Endothelial cell of umbilical vein (primary cell): ENCODE measurements around the gene SMTNL1. TPM values are rescaled to one million over a fixed set of nuclear protein-coding genes. Genes with fewer than 3 reads are reported as not detected.

Source experiments
- BruUV-seq: library from RNA; stranded (reverse); fragments of 400-500 nt; replicated peaks from 2 replicates; lab custom pipeline; 2021; lab: Mats Ljungman, UMichigan
- CTCF ChIA-PET: fragments of 300-600, 350-600 bp; sonication (Branson Sonifier 250); formaldehyde crosslinking; loops from one replicate; lab custom pipeline; 2021; ENCODE audit warnings: antibody characterized with exemption, inconsistent platforms; lab: Charles Lee
- POLR2A ChIA-PET: fragments of 300-600, 350-600 bp; sonication (Branson Sonifier 250); formaldehyde crosslinking; loops from one replicate; lab custom pipeline; 2021; ENCODE audit warnings: antibody characterized with exemption, inconsistent platforms; lab: Charles Lee
- DNase-seq: peaks from one replicate; pipeline ENCODE4 v3.0.0-alpha.2; 2011; ENCODE audit warnings: low read depth, low spot score
- FAIRE-seq: peaks from 2 replicates; lab custom pipeline; 2011; peaks lifted over from hg19 to GRCh38; lab: Jason Lieb, UNC
- H2AFZ ChIP-seq: 2 replicates; pipeline ENCODE4 v1.6.0; 2012; ENCODE audit warnings: low read depth, low read length, control low read depth, inconsistent platforms
- H3K27ac ChIP-seq: 2 replicates; pipeline ENCODE4 v1.5.1; 2011; ENCODE audit warnings: low read depth, mild to moderate bottlenecking, control low read depth, low read length, moderate library complexity; ENCODE audit not compliant: insufficient read depth
- H3K27me3 ChIP-seq, 2 experiments: 2 replicates each; pipeline versions ENCODE4 v1.6.0 to v1.6.1; 2011; ENCODE audit warnings: low read length in 2 of 2, mixed read lengths in 1 of 2; ENCODE audit not compliant: control insufficient read depth in 2 of 2, insufficient read depth in 2 of 2
- H3K36me3 ChIP-seq, 2 experiments: 2 replicates in 1 of 2; 3 replicates in 1 of 2; pipeline ENCODE4 v1.5.1; 2011; ENCODE audit warnings: low read length in 2 of 2, mild to moderate bottlenecking in 1 of 2, moderate library complexity in 1 of 2; ENCODE audit not compliant: control insufficient read depth in 2 of 2, insufficient read depth in 2 of 2; ENCODE audit errors: extremely low read depth in 1 of 2
- H3K4me1 ChIP-seq: 3 replicates; pipeline ENCODE4 v1.5.1; 2011; ENCODE audit warnings: mild to moderate bottlenecking, low read length; ENCODE audit not compliant: control insufficient read depth, insufficient read depth; ENCODE audit errors: extremely low read depth
- H3K4me2 ChIP-seq: 2 replicates; pipeline ENCODE4 v1.6.1; 2011; ENCODE audit warnings: low read length, control low read depth, mixed read lengths; ENCODE audit not compliant: insufficient read depth
- H3K4me3 ChIP-seq, 3 experiments: fragments of 200-600 bp in 1 of 3; sonication (generic), shearing (Covaris generic) in 1 of 3; replicated peaks in 1 of 3; 2 replicates each; pipeline ENCODE4 v1.5.1; 2011 to 2016; ENCODE audit warnings: control low read depth in 3 of 3, low read length in 3 of 3, mild to moderate bottlenecking in 2 of 3, inconsistent platforms in 1 of 3, low read depth in 1 of 3, moderate library complexity in 1 of 3; ENCODE audit not compliant: insufficient read depth in 1 of 3
- H3K79me2 ChIP-seq: 2 replicates; pipeline ENCODE4 v1.6.0; 2012; ENCODE audit warnings: low read length, inconsistent platforms; ENCODE audit not compliant: control insufficient read depth, insufficient read depth
- H3K9ac ChIP-seq: replicated peaks from 2 replicates; pipeline ENCODE3; 2011; ENCODE audit warnings: low read length, control low read depth; ENCODE audit not compliant: insufficient read depth; ENCODE audit errors: extremely low read depth
- H3K9me1 ChIP-seq: replicated peaks from 3 replicates; pipeline ENCODE4 v1.6.0; 2011; ENCODE audit warnings: mild to moderate bottlenecking, low read length; ENCODE audit not compliant: control insufficient read depth, insufficient read depth; ENCODE audit errors: extremely low read depth
- H3K9me3 ChIP-seq: replicated peaks from 2 replicates; pipeline ENCODE4 v1.5.1; 2012; ENCODE audit warnings: low read length, inconsistent platforms; ENCODE audit not compliant: control insufficient read depth, insufficient read depth
- H4K20me1 ChIP-seq: replicated peaks from 2 replicates; pipeline ENCODE3; 2011; ENCODE audit warnings: mild to moderate bottlenecking, low read length; ENCODE audit not compliant: control insufficient read depth, insufficient read depth; ENCODE audit errors: extremely low read depth
- POLR2A ChIP-seq: IDR thresholded peaks from 2 replicates; pipeline ENCODE4 v1.6.1; 2012; ENCODE audit warnings: low read depth, mild to moderate bottlenecking, control low read depth, low read length
- dilution Hi-C: fragments of 300-500 bp; cut with MboI; formaldehyde crosslinking; loops from one replicate; pipeline ENCODE4 v1.15.0; 2019; ENCODE audit warnings: low sequenced_read_pairs; ENCODE audit not compliant: extremely low pct_ligation_motif_present
- intact Hi-C: fragments of 100-400 bp; cut with micrococcal nuclease; formaldehyde crosslinking; loops from one replicate; pipeline ENCODE4 v1.10.0; 2022
- polyA plus RNA-seq, 4 experiments: library from polyadenylated mRNA; depleted of rRNA in 3 of 4; stranded (reverse) in 3 of 4; unstranded in 1 of 4; fragments of >200 nt; gene quantifications; 2 replicates each; pipeline versions ENCODE4 v1.2.1 to v1.2.3, GENCODE V29; 2011 to 2012; ENCODE audit warnings: missing spikeins in 1 of 4
- small RNA-seq: library from RNA; depleted of rRNA; stranded (forward); fragments of <200 nt; gene quantifications from one replicate; pipeline ENCODE3, GENCODE V24; 2012; ENCODE audit warnings: low replicate concordance, low read depth; ENCODE audit not compliant: insufficient read depth, insufficient read length
- total RNA-seq: library from RNA; stranded (reverse); gene quantifications from 2 replicates; pipeline ENCODE4 v1.2.3, GENCODE V29; 2021

The SMTNL1 gene
- total and polyA plus RNA-seq, 2 donors (not counting 3 experiments of a cell fraction or from before 2014, with no cell fraction given) = not detected

- no peak overlapping the region for H3K27ac ChIP-seq
- H3K27me3 ChIP-seq = peaks cover 22 to 31% of the 10 kb centered on the region in 2 experiments
- ChIA-PET CTCF (interaction anchor here (1.6 kb wide), 1 partner anchor 32 kb away, joined by 4 read pairs; the partner anchor contains the start of gene UBE2L6), POLR2A (no interaction called here)
- no TSS peak for BruUV-seq
- no peaks in the 10 kb centered on the region for H3K9me1 ChIP-seq
- DNase-seq (no peak), FAIRE-seq (no peak)
- no peak overlapping the region for H3K4me3 ChIP-seq
- H4K20me1 ChIP-seq = no peaks in the 10 kb centered on the region
- no peak for TF ChIP-seq POLR2A
- H3K9me3 ChIP-seq = no peaks in the 10 kb centered on the region
- intact Hi-C loops = no loop called here
- no peak overlapping the region for H3K9ac ChIP-seq
- H3K4me1 ChIP-seq = no peaks in the 10 kb centered on the region
- H3K4me2 ChIP-seq = no peak overlapping the region
- no peaks in the 10 kb centered on the region for H3K36me3 ChIP-seq
- no peaks in the 10 kb centered on the region for H3K79me2 ChIP-seq
- no peak overlapping the region for H2AFZ ChIP-seq
- dilution Hi-C loops = no loop called here
Measured at GRCh38 chr11:57599381-57599780, 62.0 kb downstream of the SMTNL1 start.

Small RNAs within 50 kb of the gene (small RNA-seq; reads per million reads assigned to genes)
- not detected for gene RN7SL605P

Other genes with a start within 250 kb of the SMTNL1 start
- gene TNKS1BP1, start 212.6 kb upstream of the SMTNL1 start, total RNA-seq = 93.6 and 111 TPM in 2 replicates
- gene TNKS1BP1, start 212.6 kb upstream of the SMTNL1 start, polyA plus RNA-seq = 48.9 and 54.6 TPM in 2 replicates
- gene SSRP1, start 201.7 kb upstream of the SMTNL1 start, total RNA-seq = 140 and 146 TPM in 2 replicates
- gene SSRP1, start 201.7 kb upstream of the SMTNL1 start, polyA plus RNA-seq = 123 and 130 TPM in 2 replicates
- not detected in 2 replicates for gene P2RX3, start 199.2 kb upstream of the SMTNL1 start, total RNA-seq
- gene P2RX3, start 199.2 kb upstream of the SMTNL1 start, polyA plus RNA-seq = not detected in 2 replicates
- not detected in 2 replicates for gene PRG3, start 156.4 kb upstream of the SMTNL1 start, total RNA-seq
- not detected in 2 replicates for gene PRG3, start 156.4 kb upstream of the SMTNL1 start, polyA plus RNA-seq
- 0.42 and 0.55 TPM in 2 replicates for gene PRG2, start 146.9 kb upstream of the SMTNL1 start, total RNA-seq
- 0.08 and 0.48 TPM in 2 replicates for gene PRG2, start 146.9 kb upstream of the SMTNL1 start, polyA plus RNA-seq
- gene SLC43A3, start 110.5 kb upstream of the SMTNL1 start, total RNA-seq = 68.9 and 89.4 TPM in 2 replicates
- gene SLC43A3, start 110.5 kb upstream of the SMTNL1 start, polyA plus RNA-seq = 104 and 124 TPM in 2 replicates
- gene RTN4RL2, start 77.1 kb upstream of the SMTNL1 start, total RNA-seq = 0.83 and 1.3 TPM in 2 replicates
- 0.18 and 0.35 TPM in 2 replicates for gene RTN4RL2, start 77.1 kb upstream of the SMTNL1 start, polyA plus RNA-seq
- gene SLC43A1, start 21.9 kb upstream of the SMTNL1 start, total RNA-seq = 11.3 and 13.7 TPM in 2 replicates
- 19.5 and 22.7 TPM in 2 replicates for gene SLC43A1, start 21.9 kb upstream of the SMTNL1 start, polyA plus RNA-seq
- gene TIMM10, start 6.8 kb upstream of the SMTNL1 start, total RNA-seq = 64.2 and 105 TPM in 2 replicates
- 109 and 128 TPM in 2 replicates for gene TIMM10, start 6.8 kb upstream of the SMTNL1 start, polyA plus RNA-seq
- gene UBE2L6, start 30.1 kb downstream of the SMTNL1 start, total RNA-seq = 10.8 and 22.3 TPM in 2 replicates
- 25.2 and 31.2 TPM in 2 replicates for gene UBE2L6, start 30.1 kb downstream of the SMTNL1 start, polyA plus RNA-seq
- not detected in 2 replicates for gene SERPING1, start 60.1 kb downstream of the SMTNL1 start, total RNA-seq
- gene SERPING1, start 60.1 kb downstream of the SMTNL1 start, polyA plus RNA-seq = 0.30 TPM in 1 of 2 replicates, not detected in the other
- gene YPEL4, start 112.3 kb downstream of the SMTNL1 start, total RNA-seq = 0.24 and 0.30 TPM in 2 replicates
- 0.03 and 0.06 TPM in 2 replicates for gene YPEL4, start 112.3 kb downstream of the SMTNL1 start, polyA plus RNA-seq
- gene CLP1, start 120.2 kb downstream of the SMTNL1 start, total RNA-seq = 17.9 and 20.9 TPM in 2 replicates
- gene CLP1, start 120.2 kb downstream of the SMTNL1 start, polyA plus RNA-seq = 19.4 and 20.8 TPM in 2 replicates
- gene ZDHHC5, start 130.5 kb downstream of the SMTNL1 start, total RNA-seq = 67.4 and 74.0 TPM in 2 replicates
- 52.9 and 61.1 TPM in 2 replicates for gene ZDHHC5, start 130.5 kb downstream of the SMTNL1 start, polyA plus RNA-seq
- 25.1 TPM in 2 replicates for gene MED19, start 174.6 kb downstream of the SMTNL1 start, total RNA-seq
- gene MED19, start 174.6 kb downstream of the SMTNL1 start, polyA plus RNA-seq = 48.0 and 80.3 TPM in 2 replicates
- gene TMX2, start 175.0 kb downstream of the SMTNL1 start, total RNA-seq = 66.3 and 67.7 TPM in 2 replicates
- 52.7 and 55.9 TPM in 2 replicates for gene TMX2, start 175.0 kb downstream of the SMTNL1 start, polyA plus RNA-seq
- 161 and 167 TPM in 2 replicates for gene SELENOH, start 203.9 kb downstream of the SMTNL1 start, total RNA-seq
- gene SELENOH, start 203.9 kb downstream of the SMTNL1 start, polyA plus RNA-seq = 218 and 247 TPM in 2 replicates
- gene BTBD18, start 214.2 kb downstream of the SMTNL1 start, total RNA-seq = not detected in 2 replicates
- not detected in 2 replicates for gene BTBD18, start 214.2 kb downstream of the SMTNL1 start, polyA plus RNA-seq
- gene CTNND1, start 224.2 kb downstream of the SMTNL1 start, total RNA-seq = 268 and 285 TPM in 2 replicates
- 132 and 152 TPM in 2 replicates for gene CTNND1, start 224.2 kb downstream of the SMTNL1 start, polyA plus RNA-seq